Measurements from ENCODE around the gene SLC20A1. TPM values are rescaled to one million over a fixed set of nuclear protein-coding genes. Genes with fewer than 3 reads are reported as not detected.

Gene SLC20A1
- total and polyA plus RNA-seq, 2 of the 4 experiments (the other 2 are of a cell fraction) = 93.6 to 94.1 TPM

DNA sequence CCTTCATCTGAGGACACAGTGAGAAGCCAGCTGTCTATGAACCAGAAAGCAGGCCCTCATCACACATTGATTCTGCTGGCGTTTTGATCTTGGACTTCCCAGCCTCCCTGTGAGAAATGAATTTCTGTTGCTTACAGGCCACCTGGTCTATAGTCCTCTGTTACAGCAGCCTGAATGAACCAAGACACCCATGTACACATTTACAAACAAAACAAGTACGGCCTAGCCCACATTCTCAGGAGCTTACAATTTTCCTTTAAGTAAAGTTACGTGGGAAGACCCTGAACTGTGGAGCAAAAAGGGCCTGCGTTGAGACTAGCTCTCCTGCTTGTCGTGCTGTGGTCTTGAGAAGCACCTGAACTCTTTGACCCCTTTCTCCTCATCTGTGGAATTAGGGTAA is 12.0 kb upstream of the SLC20A1 start:
- H3K4ac ChIP-seq (ENCODE audit: low read depth, low read length) = peak overlapping the region; percentile 21
- intact Hi-C loops (cut with micrococcal nuclease) (no loop called here), in situ Hi-C loops (cut with MboI; ENCODE audit: low sequenced_read_pairs) (no loop called here), dilution Hi-C loops (cut with HindIII; ENCODE audit: low sequenced_read_pairs, unreplicated experiment) (no loop called here)
- H3K56ac ChIP-seq (ENCODE audit: extremely low read depth, insufficient read depth, low read length) = no peak overlapping the region
- no peaks in the 10 kb centered on the region for H4K20me1 ChIP-seq (ENCODE audit: insufficient read depth, low read length)
- H3K9ac ChIP-seq (ENCODE audit: low read depth, low read length) = no peak overlapping the region
- no peak overlapping the region for H3K18ac ChIP-seq (ENCODE audit: low read depth, low read length)
- no peak overlapping the region for H2AFZ ChIP-seq (replicated peaks; ENCODE audit: low read length, poor library complexity)
- H3K23ac ChIP-seq (ENCODE audit: low read depth, low read length) = no peak overlapping the region
- no peak overlapping the region for H3K4me2 ChIP-seq (ENCODE audit: low read depth, low read length)
- H3K9me1 ChIP-seq (ENCODE audit: insufficient read depth, low read length) = peaks cover 18% of the 10 kb centered on the region
- H3K27ac ChIP-seq (ENCODE audit: insufficient read depth, low read length) = no peak overlapping the region
- DNase-seq (no peak), ATAC-seq (ENCODE audit: low read depth) (no peak)
- CTCF ChIA-PET = interaction anchor here (1.3 kb wide), 1 partner anchor 12 kb away, joined by 3 read pairs; the partner anchor contains the start of gene SLC20A1
- H2AK9ac ChIP-seq (replicated peaks; ENCODE audit: low read depth, low read length, poor library complexity) = no peak overlapping the region
- no peak overlapping the region; the same call in 2 of the 3 replicates for H2BK15ac ChIP-seq (ENCODE audit: low read depth, low read length)
- 100% methylated on average over 1 of the region's 5 CpGs; no CpG with 5 or more reads in 1 of the 2 experiments for WGBS, 2 experiments (ENCODE audit: extremely low coverage in 2 of 2, insufficient read length in 1 of 2)
- POLR2A ChIA-PET (ENCODE audit: unreplicated experiment) = interaction anchor here (0.5 kb wide), 1 partner anchor 582 kb away, joined by 3 read pairs; no protein-coding TSS in a partner anchor
- H3K4me3 ChIP-seq (ENCODE audit: insufficient read depth, low read depth, low read length) = no peak overlapping the region
- H3K4me1 ChIP-seq (ENCODE audit: control insufficient read depth, insufficient read depth, low read length) = peaks cover 12% of the 10 kb centered on the region
- no peaks in the 10 kb centered on the region for H3K27me3 ChIP-seq (ENCODE audit: control insufficient read depth, insufficient read depth, low read length)
- no peak overlapping the region for H2BK5ac ChIP-seq (ENCODE audit: low read depth, low read length, poor library complexity, severe bottlenecking)
- H3K9me3 ChIP-seq (ENCODE audit: control insufficient read depth, insufficient read depth, low read length) = no peaks in the 10 kb centered on the region
- H4K8ac ChIP-seq (ENCODE audit: low read depth in 2 of 2, low read length in 2 of 2) = no peak overlapping the region
- BruUV-seq (replicated peaks) = no TSS peak
- H4K5ac ChIP-seq (ENCODE audit: low read depth, low read length) = no peak overlapping the region
- H3K36me3 ChIP-seq (ENCODE audit: control insufficient read depth, insufficient read depth, low read length) = no peaks in the 10 kb centered on the region
- H3K14ac ChIP-seq (replicated peaks; ENCODE audit: low read depth, low read length) = no peak overlapping the region
- peak overlapping the region; percentile 43; the same call in 1 of the 2 replicates for H4K91ac ChIP-seq (ENCODE audit: insufficient read depth, low read depth, low read length)
- H2BK120ac ChIP-seq (ENCODE audit: low read depth, low read length) = no peak overlapping the region; the same call in 1 of the 2 replicates
- H3K79me1 ChIP-seq (ENCODE audit: low read depth in 1 of 2, low read length in 2 of 2) = peaks cover 0 to 7% of the 10 kb centered on the region in 2 experiments; a peak in 2 of 4 replicates
- TF ChIP-seq, protein P1, sequence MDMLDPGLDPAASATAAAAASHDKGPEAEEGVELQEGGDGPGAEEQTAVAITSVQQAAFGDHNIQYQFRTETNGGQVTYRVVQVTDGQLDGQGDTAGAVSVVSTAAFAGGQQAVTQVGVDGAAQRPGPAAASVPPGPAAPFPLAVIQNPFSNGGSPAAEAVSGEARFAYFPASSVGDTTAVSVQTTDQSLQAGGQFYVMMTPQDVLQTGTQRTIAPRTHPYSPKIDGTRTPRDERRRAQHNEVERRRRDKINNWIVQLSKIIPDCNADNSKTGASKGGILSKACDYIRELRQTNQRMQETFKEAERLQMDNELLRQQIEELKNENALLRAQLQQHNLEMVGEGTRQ (IDR thresholded peaks at IDR 0.05; ENCODE audit: low read depth, low read length) = no peak
- TF ChIP-seq, protein P2, sequence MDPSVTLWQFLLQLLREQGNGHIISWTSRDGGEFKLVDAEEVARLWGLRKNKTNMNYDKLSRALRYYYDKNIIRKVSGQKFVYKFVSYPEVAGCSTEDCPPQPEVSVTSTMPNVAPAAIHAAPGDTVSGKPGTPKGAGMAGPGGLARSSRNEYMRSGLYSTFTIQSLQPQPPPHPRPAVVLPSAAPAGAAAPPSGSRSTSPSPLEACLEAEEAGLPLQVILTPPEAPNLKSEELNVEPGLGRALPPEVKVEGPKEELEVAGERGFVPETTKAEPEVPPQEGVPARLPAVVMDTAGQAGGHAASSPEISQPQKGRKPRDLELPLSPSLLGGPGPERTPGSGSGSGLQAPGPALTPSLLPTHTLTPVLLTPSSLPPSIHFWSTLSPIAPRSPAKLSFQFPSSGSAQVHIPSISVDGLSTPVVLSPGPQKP (IDR thresholded peaks at IDR 0.05; ENCODE audit: borderline replicate concordance, low read depth, low read length) = no peak
- TF ChIP-seq, protein P3, sequence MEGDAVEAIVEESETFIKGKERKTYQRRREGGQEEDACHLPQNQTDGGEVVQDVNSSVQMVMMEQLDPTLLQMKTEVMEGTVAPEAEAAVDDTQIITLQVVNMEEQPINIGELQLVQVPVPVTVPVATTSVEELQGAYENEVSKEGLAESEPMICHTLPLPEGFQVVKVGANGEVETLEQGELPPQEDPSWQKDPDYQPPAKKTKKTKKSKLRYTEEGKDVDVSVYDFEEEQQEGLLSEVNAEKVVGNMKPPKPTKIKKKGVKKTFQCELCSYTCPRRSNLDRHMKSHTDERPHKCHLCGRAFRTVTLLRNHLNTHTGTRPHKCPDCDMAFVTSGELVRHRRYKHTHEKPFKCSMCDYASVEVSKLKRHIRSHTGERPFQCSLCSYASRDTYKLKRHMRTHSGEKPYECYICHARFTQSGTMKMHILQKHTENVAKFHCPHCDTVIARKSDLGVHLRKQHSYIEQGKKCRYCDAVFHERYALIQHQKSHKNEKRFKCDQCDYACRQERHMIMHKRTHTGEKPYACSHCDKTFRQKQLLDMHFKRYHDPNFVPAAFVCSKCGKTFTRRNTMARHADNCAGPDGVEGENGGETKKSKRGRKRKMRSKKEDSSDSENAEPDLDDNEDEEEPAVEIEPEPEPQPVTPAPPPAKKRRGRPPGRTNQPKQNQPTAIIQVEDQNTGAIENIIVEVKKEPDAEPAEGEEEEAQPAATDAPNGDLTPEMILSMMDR (conservative IDR thresholded peaks at IDR 0.05; ENCODE audit: low read depth, low read length) = no peak
- TF ChIP-seq RAD21 (IDR thresholded peaks at IDR 0.05; ENCODE audit: low read length) = no peak
- no peak for TF ChIP-seq MAZ (IDR thresholded peaks at IDR 0.05; ENCODE audit: borderline replicate concordance, low read depth, low read length)
- TF ChIP-seq SMC3 (IDR thresholded peaks at IDR 0.05; ENCODE audit: low read depth, low read length) = no peak
- TF ChIP-seq FOS (IDR thresholded peaks at IDR 0.05; ENCODE audit: low read depth, low read length) = no peak
- TF ChIP-seq MXI1 (IDR thresholded peaks at IDR 0.05; ENCODE audit: borderline replicate concordance, low read depth, low read length) = no peak
- TF ChIP-seq RCOR1 (IDR thresholded peaks at IDR 0.05; ENCODE audit: insufficient replicate concordance, low read length) = no peak
- TF ChIP-seq MAFK (IDR thresholded peaks at IDR 0.05; ENCODE audit: low read depth, low read length) = no peak
- no peak for TF ChIP-seq CHD1 (IDR thresholded peaks at IDR 0.05; ENCODE audit: low read depth, low read length)
- no peak for TF ChIP-seq NFE2L2 (IDR thresholded peaks at IDR 0.05; ENCODE audit: low read depth, low read length)
- no peak for TF ChIP-seq BHLHE40 (IDR thresholded peaks at IDR 0.05; ENCODE audit: low read depth, low read length)
- TF ChIP-seq POLR2A (IDR thresholded peaks at IDR 0.05; ENCODE audit: low read depth, low read length) = no peak
- no peak for TF ChIP-seq CEBPB (IDR thresholded peaks at IDR 0.05; ENCODE audit: low read depth, low read length)
- TF ChIP-seq RFX5 (IDR thresholded peaks at IDR 0.05; ENCODE audit: low read depth, low read length) = no peak
- H2AK5ac ChIP-seq (ENCODE audit: low read depth, low read length) = peak overlapping the region; percentile 37; the same call in 1 of the 2 replicates
- peak overlapping the region; percentile 47; the same call in 1 of the 2 replicates for H2BK20ac ChIP-seq (ENCODE audit: low read depth, low read length)
